Kidney (tissue), 14 donors: ENCODE results near the gene RAB11B. TPM values are rescaled to one million over a fixed set of nuclear protein-coding genes. Genes with fewer than 3 reads are reported as not detected.

ENCODE experiments used
- DNase-seq, 5 donors: peaks; one replicate each; pipeline ENCODE4 v3.0.0-alpha.2; 2013 to 2020
- FAIRE-seq: peaks from 2 replicates; lab custom pipeline; 2012; peaks lifted over from hg19 to GRCh38; lab: Jason Lieb, UNC
- H3K27ac ChIP-seq, 2 donors: one replicate each; pipeline ENCODE4 v1.7.0; 2013; ENCODE audit warnings: low read depth in 2 of 2, low read length in 2 of 2, inconsistent platforms in 1 of 2
- H3K27me3 ChIP-seq: one replicate; pipeline ENCODE4 v1.7.1; 2013; ENCODE audit warnings: low read length, inconsistent platforms; ENCODE audit not compliant: control insufficient read depth, insufficient read depth
- H3K36me3 ChIP-seq, 3 donors: one replicate each; pipeline versions ENCODE4 v1.7.0 to v1.7.1; 2013; ENCODE audit warnings: low read length in 3 of 3, control low read depth in 1 of 3, inconsistent platforms in 1 of 3; ENCODE audit not compliant: insufficient read depth in 3 of 3, control insufficient read depth in 2 of 3
- H3K4me1 ChIP-seq, 3 donors: one replicate each; pipeline versions ENCODE4 v1.7.0 to v1.7.1; 2013; ENCODE audit warnings: low read length in 3 of 3, inconsistent platforms in 1 of 3, low read depth in 1 of 3; ENCODE audit not compliant: control insufficient read depth in 2 of 3, insufficient read depth in 2 of 3
- H3K4me3 ChIP-seq, 3 donors: one replicate each; pipeline versions ENCODE4 v1.7.0 to v1.8.1; 2013; ENCODE audit warnings: low read length in 3 of 3, control low read depth in 1 of 3, inconsistent platforms in 1 of 3
- H3K9ac ChIP-seq, 3 donors: one replicate each; pipeline versions ENCODE4 v1.7.0 to v1.7.1; 2013; ENCODE audit warnings: low read length in 3 of 3, control low read depth in 1 of 3, inconsistent platforms in 1 of 3
- H3K9me3 ChIP-seq, 3 donors: one replicate each; pipeline versions ENCODE4 v1.7.0 to v1.7.1; 2013; ENCODE audit warnings: low read length in 3 of 3, control low read depth in 1 of 3, inconsistent platforms in 1 of 3; ENCODE audit not compliant: control insufficient read depth in 2 of 3, insufficient read depth in 1 of 3
- CTCF ChIP-seq: IDR thresholded peaks from 3 replicates; pipeline ENCODE4 v1.5.1; 2012; ENCODE audit warnings: mild to moderate bottlenecking, moderate library complexity, borderline replicate concordance; ENCODE audit not compliant: insufficient read depth; ENCODE audit errors: extremely low read depth
- intact Hi-C: fragments of 100-400 bp; cut with DNase I; formaldehyde crosslinking; loops from one replicate; pipeline ENCODE4 v1.11.1; 2022
- polyA plus RNA-seq: library from polyadenylated mRNA; stranded (reverse); fragments of 350-450 nt; fragmentation: Illumina TruSeq; extraction: RNeasy Lipid Tissue Mini Kit (QIAGEN cat#74804); gene quantifications from one replicate; pipeline ENCODE4 v1.2.3, GENCODE V29; 2014; ENCODE audit warnings: low read depth, low replicate concordance; ENCODE audit not compliant: insufficient read depth
- total RNA-seq: library from RNA; stranded (reverse); fragmentation: NEBNext Ultra II Directional; extraction: Animal tissue kit (Norgen Biotek cat#: 25700); gene quantifications from one replicate; pipeline ENCODE4 v1.2.1, GENCODE V29; 2021
- donor health status: control.
- donor health status: control.
- donor health status: control.
- donor health status: control.
- donor health status: control.
- donor health status: DM: yes; HTN: yes; CAD: no.
- donor health status: Normal renal cell carcinoma (clear cell type).

The RAB11B gene
- total and polyA plus RNA-seq, 2 donors from 2014 or later: 146 to 148 TPM

DNA sequence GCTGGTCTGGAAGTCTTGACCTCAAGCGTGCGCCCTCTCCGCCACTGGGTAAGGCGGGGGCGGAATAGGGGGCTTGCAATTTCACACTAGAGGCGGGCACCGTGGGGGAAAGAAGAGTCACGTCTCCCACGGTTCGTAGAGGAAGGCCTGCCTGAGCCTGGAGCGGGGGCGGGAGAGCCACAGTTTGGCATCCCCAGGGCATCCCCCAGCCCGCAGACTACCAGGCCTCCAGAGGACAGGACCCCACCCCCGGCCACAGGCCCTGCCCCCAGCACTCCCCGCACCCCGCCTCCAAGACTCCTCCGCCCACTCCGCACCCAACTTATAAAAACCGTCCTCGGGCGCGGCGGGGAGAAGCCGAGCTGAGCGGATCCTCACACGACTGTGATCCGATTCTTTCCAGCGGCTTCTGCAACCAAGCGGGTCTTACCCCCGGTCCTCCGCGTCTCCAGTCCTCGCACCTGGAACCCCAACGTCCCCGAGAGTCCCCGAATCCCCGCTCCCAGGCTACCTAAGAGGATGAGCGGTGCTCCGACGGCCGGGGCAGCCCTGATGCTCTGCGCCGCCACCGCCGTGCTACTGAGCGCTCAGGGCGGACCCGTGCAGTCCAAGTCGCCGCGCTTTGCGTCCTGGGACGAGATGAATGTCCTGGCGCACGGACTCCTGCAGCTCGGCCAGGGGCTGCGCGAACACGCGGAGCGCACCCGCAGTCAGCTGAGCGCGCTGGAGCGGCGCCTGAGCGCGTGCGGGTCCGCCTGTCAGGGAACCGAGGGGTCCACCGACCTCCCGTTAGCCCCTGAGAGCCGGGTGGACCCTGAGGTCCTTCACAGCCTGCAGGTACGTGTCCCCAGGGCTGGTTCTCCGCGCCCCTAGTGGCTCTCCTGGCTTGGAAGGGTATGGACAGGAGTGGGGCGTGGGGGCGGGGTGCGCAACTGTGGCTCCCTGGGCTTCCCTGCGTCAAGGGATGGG lies 26.1 kb upstream of the RAB11B start, which contains the start of gene ANGPTL4:
ANGPTL4 (plus strand) TSS at position 353 of the 969 bp plus-strand sequence; CDS start at position 520, 167 bp downstream.
- Histone ChIP-seq H3K36me3 (no peaks in the 10 kb centered on the region), H3K27me3 (peaks cover 3% of the 10 kb centered on the region), H3K4me3 (peak within 1 kb of the TSS; percentile 26 to 59 (median 53)), H3K4me1 (peaks cover 0 to 25% (median 9%) of the 10 kb centered on the region in 3 donors), H3K9me3 (no peaks in the 10 kb centered on the region), H3K27ac (peak within 1 kb of the TSS in 1 of 2 donors; percentile 32), H3K9ac (peak within 1 kb of the TSS in 2 of 3 donors; percentile 10 to 55)
- peak; percentile 59 to 83 (median 70) for DNase-seq
- intact Hi-C loops: no loop called here
- TF ChIP-seq CTCF: no peak
- FAIRE-seq: no peak

GRCh38 chr19:8366121-8366581 lies 24.0 kb upstream of the RAB11B start:
- Histone ChIP-seq H3K4me3 (no peak overlapping the region), H3K4me1 (peaks cover 0 to 25% (median 9%) of the 10 kb centered on the region in 3 donors), H3K36me3 (no peaks in the 10 kb centered on the region), H3K27me3 (peaks cover 3% of the 10 kb centered on the region), H3K9ac (no peak overlapping the region), H3K9me3 (no peaks in the 10 kb centered on the region), H3K27ac (no peak overlapping the region)
- intact Hi-C loops: no loop called here
- no peak for FAIRE-seq
- peak in 1 of 5 donors; percentile 40 for DNase-seq
- no peak for TF ChIP-seq CTCF

DNA sequence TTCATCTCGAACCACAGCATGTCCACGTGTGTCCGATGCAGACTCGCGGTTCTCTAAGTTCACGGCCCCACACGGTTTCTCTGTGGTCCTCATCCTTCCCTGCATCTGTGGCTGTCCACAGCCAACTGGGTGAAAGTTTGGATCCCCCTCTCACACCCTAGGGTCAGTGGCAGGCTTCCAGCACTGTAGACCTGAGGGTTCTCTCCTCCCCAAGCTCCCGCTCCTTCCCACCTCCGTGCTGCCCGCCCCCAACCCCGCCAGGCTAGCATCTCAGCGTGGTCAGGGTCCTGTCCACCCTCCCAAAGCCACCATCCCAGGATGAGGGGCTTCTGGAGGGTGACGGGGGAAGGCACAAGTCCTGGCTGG lies 23.2 kb upstream of the RAB11B start:
- DNase-seq (peak in 1 of 5 donors; percentile 35), FAIRE-seq (no peak)
- Histone ChIP-seq H3K27ac (peak overlapping the region; percentile 20 to 47), H3K9ac (no peak overlapping the region), H3K36me3 (no peaks in the 10 kb centered on the region), H3K9me3 (no peaks in the 10 kb centered on the region), H3K27me3 (peaks cover 3% of the 10 kb centered on the region), H3K4me3 (no peak overlapping the region), H3K4me1 (peaks cover 0 to 25% (median 6%) of the 10 kb centered on the region in 3 donors)
- intact Hi-C loops: no loop called here
- no peak for TF ChIP-seq CTCF
